Progenitor cell of endocrine pancreas (in vitro differentiated cells): Measurements from ENCODE around the gene ARHGAP20. TPM values are rescaled to one million over a fixed set of nuclear protein-coding genes. Genes with fewer than 3 reads are reported as not detected.

Source experiments
- DNase-seq: peaks from one replicate; pipeline ENCODE4 v3.0.0; 2021; ENCODE audit warnings: low spot score; ENCODE audit not compliant: unreplicated experiment
- H3K27ac Mint-ChIP-seq: 2 replicates; pipeline ENCODE4 v1.8.0; 2021; ENCODE audit warnings: mild to moderate bottlenecking, moderate library complexity, mixed read lengths
- H3K27me3 Mint-ChIP-seq: 2 replicates; pipeline ENCODE4 v1.8.0; 2021; ENCODE audit warnings: mixed read lengths
- H3K36me3 Mint-ChIP-seq: 2 replicates; pipeline ENCODE4 v1.8.0; 2022; ENCODE audit warnings: mixed read lengths; ENCODE audit not compliant: insufficient read depth
- H3K4me1 Mint-ChIP-seq: 2 replicates; pipeline ENCODE4 v1.8.0; 2021; ENCODE audit warnings: low read depth, mixed read lengths
- H3K4me3 Mint-ChIP-seq: 2 replicates; pipeline ENCODE4 v1.8.0; 2021; ENCODE audit warnings: low read depth, mild to moderate bottlenecking, moderate library complexity, mixed read lengths
- H3K9me3 Mint-ChIP-seq: 2 replicates; pipeline ENCODE4 v1.8.0; 2021; ENCODE audit warnings: low read depth, mixed read lengths
- total RNA-seq: library from RNA; stranded (reverse); gene quantifications from 2 replicates; pipeline ENCODE4 v1.2.1, GENCODE V29; 2021
- TF ChIP-seq, protein P1 (sequence below): fragments of 200-600 bp; sonication (generic); IDR thresholded peaks from one replicate; pipeline ENCODE4 v1.5.0; 2021; ENCODE audit warnings: antibody characterized with exemption, mild to moderate bottlenecking; ENCODE audit not compliant: unreplicated experiment

Gene ARHGAP20
- total RNA-seq, 1 donor from 2014 or later = 0.14 TPM

- Mint-ChIP-seq H3K27ac (no peak overlapping the region), H3K36me3 (no peaks in the 10 kb centered on the region), H3K4me3 (no peak overlapping the region), H3K27me3 (peaks cover 2% of the 10 kb centered on the region), H3K9me3 (no peaks in the 10 kb centered on the region), H3K4me1 (no peaks in the 10 kb centered on the region)
- DNase-seq = no peak
- TF ChIP-seq, protein P1, sequence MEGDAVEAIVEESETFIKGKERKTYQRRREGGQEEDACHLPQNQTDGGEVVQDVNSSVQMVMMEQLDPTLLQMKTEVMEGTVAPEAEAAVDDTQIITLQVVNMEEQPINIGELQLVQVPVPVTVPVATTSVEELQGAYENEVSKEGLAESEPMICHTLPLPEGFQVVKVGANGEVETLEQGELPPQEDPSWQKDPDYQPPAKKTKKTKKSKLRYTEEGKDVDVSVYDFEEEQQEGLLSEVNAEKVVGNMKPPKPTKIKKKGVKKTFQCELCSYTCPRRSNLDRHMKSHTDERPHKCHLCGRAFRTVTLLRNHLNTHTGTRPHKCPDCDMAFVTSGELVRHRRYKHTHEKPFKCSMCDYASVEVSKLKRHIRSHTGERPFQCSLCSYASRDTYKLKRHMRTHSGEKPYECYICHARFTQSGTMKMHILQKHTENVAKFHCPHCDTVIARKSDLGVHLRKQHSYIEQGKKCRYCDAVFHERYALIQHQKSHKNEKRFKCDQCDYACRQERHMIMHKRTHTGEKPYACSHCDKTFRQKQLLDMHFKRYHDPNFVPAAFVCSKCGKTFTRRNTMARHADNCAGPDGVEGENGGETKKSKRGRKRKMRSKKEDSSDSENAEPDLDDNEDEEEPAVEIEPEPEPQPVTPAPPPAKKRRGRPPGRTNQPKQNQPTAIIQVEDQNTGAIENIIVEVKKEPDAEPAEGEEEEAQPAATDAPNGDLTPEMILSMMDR = no peak
Measured at GRCh38 chr11:110734790-110735189, 22.6 kb upstream of the ARHGAP20 start.

- Mint-ChIP-seq H3K36me3 (no peaks in the 10 kb centered on the region), H3K9me3 (no peaks in the 10 kb centered on the region), H3K4me1 (no peaks in the 10 kb centered on the region), H3K27ac (no peak overlapping the region), H3K27me3 (peaks cover 5% of the 10 kb centered on the region), H3K4me3 (no peak overlapping the region)
- DNase-seq = no peak
- TF ChIP-seq, protein P1 = no peak
Measured at GRCh38 chr11:110730773-110731172, 18.5 kb upstream of the ARHGAP20 start.

- H3K27me3 Mint-ChIP-seq = peaks cover 5% of the 10 kb centered on the region
- no peaks in the 10 kb centered on the region for H3K9me3 Mint-ChIP-seq
- TF ChIP-seq, protein P1 = no peak
- no peak overlapping the region for H3K27ac Mint-ChIP-seq
- H3K4me3 Mint-ChIP-seq = no peak overlapping the region
- no peaks in the 10 kb centered on the region for H3K36me3 Mint-ChIP-seq
- DNase-seq = no peak
- no peaks in the 10 kb centered on the region for H3K4me1 Mint-ChIP-seq
Measured at GRCh38 chr11:110728883-110729282, 16.6 kb upstream of the ARHGAP20 start.

- Mint-ChIP-seq H3K27me3 (peaks cover 5% of the 10 kb centered on the region), H3K36me3 (no peaks in the 10 kb centered on the region), H3K27ac (no peak overlapping the region), H3K4me1 (no peaks in the 10 kb centered on the region), H3K4me3 (no peak overlapping the region), H3K9me3 (no peaks in the 10 kb centered on the region)
- TF ChIP-seq, protein P1 = no peak
- no peak for DNase-seq
Measured at GRCh38 chr11:110728476-110728875, 16.2 kb upstream of the ARHGAP20 start.

DNA sequence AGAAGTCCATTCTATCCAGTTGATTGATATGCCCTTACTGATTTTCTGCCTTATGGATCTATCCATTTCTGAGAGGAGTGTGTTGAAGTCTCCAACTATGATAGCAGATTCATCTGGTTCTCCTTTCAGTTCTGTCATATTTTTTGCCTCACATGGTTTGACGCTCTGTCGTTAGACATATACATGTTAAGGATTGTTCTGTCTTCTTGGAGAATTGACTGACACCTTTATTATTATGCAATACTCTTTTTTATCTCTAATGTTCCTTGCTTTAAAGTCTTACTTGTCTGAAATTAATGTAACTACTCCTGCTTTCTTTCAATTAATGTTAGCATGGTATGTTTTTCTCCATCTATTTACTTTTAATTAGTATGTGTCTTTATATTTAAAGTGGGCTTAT is 12.1 kb upstream of the ARHGAP20 start:
- H3K27me3 Mint-ChIP-seq = peaks cover 16% of the 10 kb centered on the region
- no peak for DNase-seq
- H3K36me3 Mint-ChIP-seq = no peaks in the 10 kb centered on the region
- H3K4me3 Mint-ChIP-seq = no peak overlapping the region
- H3K9me3 Mint-ChIP-seq = no peaks in the 10 kb centered on the region
- peaks cover 2% of the 10 kb centered on the region for H3K4me1 Mint-ChIP-seq
- H3K27ac Mint-ChIP-seq = no peak overlapping the region
- TF ChIP-seq, protein P1 = no peak
